Pancreas (tissue), 10 donors: ENCODE results near the gene PRSS57. TPM values are rescaled to one million over a fixed set of nuclear protein-coding genes. Genes with fewer than 3 reads are reported as not detected.

ENCODE experiments used
- ATAC-seq, 4 donors: fragments of 200-7000 bp; cut with Tn5 transposase; one replicate each; pipeline versions ENCODE4 v1.8.0 to v1.9.1; 2020; ENCODE audit warnings: mild to moderate bottlenecking in 4 of 4, moderate library complexity in 4 of 4
- DNase-seq, 6 donors: peaks; one replicate each; pipeline ENCODE4 v3.0.0-alpha.2; 2020
- FAIRE-seq: peaks from 2 replicates; lab custom pipeline; 2012; peaks lifted over from hg19 to GRCh38; lab: Jason Lieb, UNC
- H3K27ac ChIP-seq, 4 donors: fragments of 200-600 bp; sonication (generic); 1 replicate in 3 of 4; 2 replicates in 1 of 4; pipeline versions ENCODE4 v1.5.0 to v1.8.0; 2020
- H3K27me3 ChIP-seq, 4 donors: fragments of 200-600 bp; one replicate each; pipeline ENCODE4 v1.8.0; 2021
- H3K36me3 ChIP-seq, 3 donors: fragments of 200-600 bp; sonication (generic) in 1 of 3; one replicate each; pipeline versions ENCODE4 v1.5.0 to v1.8.0; 2020 to 2021
- H3K4me1 ChIP-seq, 3 donors: fragments of 200-600 bp; one replicate each; pipeline ENCODE4 v1.8.0; 2021
- H3K4me3 ChIP-seq, 4 donors: fragments of 200-600 bp; sonication (generic) in 2 of 4; one replicate each; pipeline versions ENCODE4 v1.5.0 to v1.8.0; 2020 to 2021
- H3K9me3 ChIP-seq, 4 donors: fragments of 200-600 bp; one replicate each; pipeline ENCODE4 v1.8.0; 2021
- WGBS, 2 donors: extraction: QIAGEN DNeasy Blood & Tissue Kit; methylation state at CpG; one replicate each; pipeline ENCODE4 v1.1.7; 2013; 5-methylcytosine and 5-hydroxymethylcytosine counted together
- intact Hi-C, 3 donors: fragments of 100-400 bp; cut with DNase I; formaldehyde crosslinking; loops; one replicate each; pipeline versions ENCODE4 v1.11.1 to v1.14.2; 2022
- polyA plus RNA-seq, 2 donors: library from polyadenylated mRNA; stranded (reverse); fragments of 200-250 nt; gene quantifications; one replicate each; pipeline ENCODE4 v1.2.3, GENCODE V29; 2013
- total RNA-seq, 6 donors: library from RNA; stranded (reverse); fragmentation: NEBNext Ultra II Directional in 4 of 6; extraction: Animal tissue kit (Norgen Biotek cat#: 25700) in 4 of 6; gene quantifications; one replicate each; pipeline versions ENCODE4 v1.2.1 to v1.2.4, GENCODE V29; 2021 to 2023
- TF ChIP-seq, protein P1 (sequence below), 4 donors: fragments of 200-600 bp; sonication (generic) in 3 of 4; IDR thresholded peaks; one replicate each; pipeline versions ENCODE4 v1.5.0 to v1.8.0; 2021; ENCODE audit warnings: antibody characterized with exemption in 4 of 4
- donor health status: healthy with polysubstance abuse.
- donor health status: DM: no; HTN: no; CAD: no; lungs with moderate emphysema.
- donor health status: DM: no; HTN: no; CAD: no.
- donor health status: control.
- donor health status: control.
- donor health status: Bipolar disorder and iron deficiency.
- donor health status: DM: yes; HTN: yes; CAD: no.
- donor health status: DM: no; HTN: no; CAD: no.
- donor health status: DM: no; HTN: no; CAD: no.
- donor health status: DM: yes; HTN: yes; CAD: no.

The PRSS57 gene
- total and polyA plus RNA-seq, 8 donors = not detected

DNA sequence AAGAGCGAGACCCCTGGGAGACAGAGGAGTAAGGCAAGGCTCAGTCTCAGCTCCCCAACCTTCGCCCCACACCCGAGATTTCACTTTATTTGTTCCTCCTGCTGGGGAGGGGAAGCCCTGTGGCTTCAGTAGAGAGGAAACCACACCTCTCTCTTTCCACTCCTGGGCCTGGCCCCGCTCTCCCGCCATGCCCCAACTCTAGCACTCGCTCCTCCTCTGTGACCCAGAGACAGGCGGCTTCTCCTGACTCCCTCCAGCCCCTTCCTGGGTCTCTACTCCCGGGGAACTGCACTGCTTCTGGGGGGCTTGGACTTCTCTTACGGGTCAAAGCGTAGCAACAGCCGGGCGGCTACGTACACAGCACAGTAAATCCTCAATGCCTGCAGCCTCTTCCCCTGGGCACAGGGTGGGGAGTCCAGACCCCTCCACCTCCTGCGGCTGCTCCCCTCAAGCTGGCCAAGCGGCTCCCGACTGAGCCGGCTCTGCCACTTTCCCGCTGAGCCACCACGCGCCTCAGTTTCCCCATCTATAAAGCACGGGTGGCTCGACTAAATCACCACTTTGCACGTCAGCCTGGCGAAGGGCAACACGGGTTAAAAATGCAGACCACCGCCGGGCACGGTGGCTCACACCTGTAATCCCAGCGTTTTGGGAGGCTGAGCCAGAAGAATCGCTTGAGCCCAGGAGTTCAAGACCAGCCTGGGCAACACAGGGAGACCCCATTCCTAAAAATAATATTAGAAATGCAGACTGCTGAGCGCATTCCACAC lies 33.6 kb downstream of the PRSS57 start:
- peak overlapping the region; percentile 56 to 85 (median 66) for H3K27ac ChIP-seq
- TF ChIP-seq, protein P1, sequence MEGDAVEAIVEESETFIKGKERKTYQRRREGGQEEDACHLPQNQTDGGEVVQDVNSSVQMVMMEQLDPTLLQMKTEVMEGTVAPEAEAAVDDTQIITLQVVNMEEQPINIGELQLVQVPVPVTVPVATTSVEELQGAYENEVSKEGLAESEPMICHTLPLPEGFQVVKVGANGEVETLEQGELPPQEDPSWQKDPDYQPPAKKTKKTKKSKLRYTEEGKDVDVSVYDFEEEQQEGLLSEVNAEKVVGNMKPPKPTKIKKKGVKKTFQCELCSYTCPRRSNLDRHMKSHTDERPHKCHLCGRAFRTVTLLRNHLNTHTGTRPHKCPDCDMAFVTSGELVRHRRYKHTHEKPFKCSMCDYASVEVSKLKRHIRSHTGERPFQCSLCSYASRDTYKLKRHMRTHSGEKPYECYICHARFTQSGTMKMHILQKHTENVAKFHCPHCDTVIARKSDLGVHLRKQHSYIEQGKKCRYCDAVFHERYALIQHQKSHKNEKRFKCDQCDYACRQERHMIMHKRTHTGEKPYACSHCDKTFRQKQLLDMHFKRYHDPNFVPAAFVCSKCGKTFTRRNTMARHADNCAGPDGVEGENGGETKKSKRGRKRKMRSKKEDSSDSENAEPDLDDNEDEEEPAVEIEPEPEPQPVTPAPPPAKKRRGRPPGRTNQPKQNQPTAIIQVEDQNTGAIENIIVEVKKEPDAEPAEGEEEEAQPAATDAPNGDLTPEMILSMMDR (IDR thresholded peaks at IDR 0.05) = no peak
- DNase-seq = peak in 2 of 6 donors; percentile 44 to 56
- no peak for FAIRE-seq
- peak overlapping the region; percentile 80 to 100 (median 98) for H3K4me3 ChIP-seq
- H3K4me1 ChIP-seq = peaks cover 0 to 22% (median 8%) of the 10 kb centered on the region in 3 donors
- intact Hi-C loops = loop anchor here in 1 of 3 donors (10.0 kb wide), 1 partner anchor 73 kb away; no protein-coding TSS in a partner anchor
- 9 to 12% methylated on average over 31 of the region's 31 CpGs for WGBS, 2 donors
- no peaks in the 10 kb centered on the region for H3K9me3 ChIP-seq
- H3K36me3 ChIP-seq = no peaks in the 10 kb centered on the region
- ATAC-seq = peak in 2 of 4 donors; percentile 9 to 10
- no peaks in the 10 kb centered on the region for H3K27me3 ChIP-seq

DNA sequence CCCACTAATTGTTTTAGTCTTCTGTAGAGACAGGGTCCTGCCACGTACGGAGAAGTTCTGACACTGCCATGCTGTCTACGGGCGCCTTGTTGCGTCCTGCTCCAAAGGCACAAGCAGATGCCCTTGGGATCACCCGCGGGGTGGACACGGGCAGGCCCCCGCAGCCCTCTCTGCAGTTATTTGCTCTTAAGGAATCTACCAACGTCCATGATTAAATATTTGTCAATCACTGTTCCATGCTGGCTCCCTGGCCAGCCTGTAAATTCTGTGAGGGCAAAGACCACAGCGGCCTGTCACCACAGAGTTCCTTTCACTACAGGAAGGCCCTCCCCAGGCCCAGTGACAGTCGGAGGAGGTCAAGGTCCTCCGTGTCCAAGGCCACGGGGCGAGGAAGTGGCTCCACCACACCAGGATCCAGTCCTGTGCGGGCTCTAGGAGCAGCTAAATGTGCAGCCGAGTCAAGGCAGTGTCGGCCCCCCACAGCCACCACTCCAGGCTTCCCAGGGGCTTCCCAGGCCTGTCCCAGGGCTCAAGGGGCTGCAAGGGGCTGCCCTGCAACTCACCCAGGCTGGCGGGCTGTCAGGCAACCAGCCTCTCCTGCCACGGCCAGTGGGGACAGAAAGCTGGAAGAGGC lies 34.3 kb downstream of the PRSS57 start:
- WGBS, 2 donors = 12 to 19% methylated on average over 19 to 20 of the region's 20 CpGs
- peak overlapping the region in 3 of 4 donors; percentile 97 to 100 (median 99) for H3K4me3 ChIP-seq
- TF ChIP-seq, protein P1 (IDR thresholded peaks at IDR 0.05) = no peak
- DNase-seq (peak in 3 of 6 donors; percentile 45 to 71 (median 58)), FAIRE-seq (no peak), ATAC-seq (peak in 1 of 4 donors; percentile 2)
- intact Hi-C loops = loop anchor here in 1 of 3 donors (10.0 kb wide), 1 partner anchor 74 kb away; no protein-coding TSS in a partner anchor
- no peaks in the 10 kb centered on the region for H3K36me3 ChIP-seq
- peak overlapping the region; percentile 56 to 85 (median 66) for H3K27ac ChIP-seq
- no peaks in the 10 kb centered on the region for H3K9me3 ChIP-seq
- H3K27me3 ChIP-seq = no peaks in the 10 kb centered on the region
- peaks cover 0 to 22% (median 8%) of the 10 kb centered on the region in 3 donors for H3K4me1 ChIP-seq

DNA sequence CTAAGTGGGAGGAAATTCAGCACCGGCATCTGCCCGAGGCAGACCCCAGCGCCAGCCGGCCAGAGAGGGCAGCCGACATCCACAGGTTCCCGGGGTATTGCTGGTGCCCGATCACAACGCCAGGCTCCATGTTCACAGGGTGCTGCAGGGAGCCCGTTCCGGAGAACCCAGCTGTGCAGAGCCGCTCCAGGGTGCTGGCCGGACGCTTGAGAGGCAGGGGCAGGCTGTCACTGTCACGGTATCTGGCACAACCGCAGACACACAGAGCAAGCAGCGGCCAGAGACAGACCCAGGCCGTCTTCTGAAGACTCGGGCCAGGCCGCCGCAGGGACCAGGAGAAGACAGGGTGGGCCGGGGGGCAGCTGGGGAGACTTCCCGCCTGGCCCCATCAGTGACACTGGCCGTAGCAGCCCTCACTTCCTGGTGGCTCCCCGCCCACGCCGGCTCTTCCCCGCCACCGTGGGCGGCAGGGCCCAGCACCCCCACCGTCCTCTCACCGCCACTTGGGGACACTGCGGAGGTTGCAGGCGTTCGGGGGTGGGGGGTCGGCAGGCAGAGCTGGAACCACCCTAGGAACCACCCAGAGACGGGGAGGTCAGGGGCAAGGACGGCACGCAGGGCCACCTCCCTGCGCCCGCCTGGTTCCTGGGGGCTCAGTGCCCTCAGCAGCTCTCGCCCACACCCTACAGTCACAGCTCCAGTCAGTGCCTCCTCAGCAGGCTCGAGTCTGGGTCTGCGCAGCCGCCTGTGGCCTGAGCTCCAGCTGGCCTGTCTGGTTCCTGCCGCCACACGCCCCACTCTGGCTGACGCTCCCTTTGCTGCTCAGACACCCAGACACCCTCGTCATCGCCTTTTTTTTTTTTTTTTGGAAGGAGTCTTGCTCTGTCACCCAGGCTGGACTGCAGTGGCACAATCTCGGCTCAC lies 36.1 kb downstream of the PRSS57 start:
- intact Hi-C loops = no loop called here
- Histone ChIP-seq H3K4me1 (peaks cover 0 to 22% (median 8%) of the 10 kb centered on the region in 3 donors), H3K9me3 (no peaks in the 10 kb centered on the region), H3K27ac (no peak overlapping the region), H3K4me3 (no peak overlapping the region), H3K27me3 (no peaks in the 10 kb centered on the region), H3K36me3 (peaks cover 0 to under 1% (median 0%) of the 10 kb centered on the region in 3 donors)
- TF ChIP-seq, protein P1 (IDR thresholded peaks at IDR 0.05) = no peak
- ATAC-seq = peak in 1 of 4 donors; percentile 4
- DNase-seq = peak in 3 of 6 donors; percentile 44 to 74 (median 56)
- no peak for FAIRE-seq
- 84 to 86% methylated on average over 49 to 50 of the region's 50 CpGs for WGBS, 2 donors

DNA sequence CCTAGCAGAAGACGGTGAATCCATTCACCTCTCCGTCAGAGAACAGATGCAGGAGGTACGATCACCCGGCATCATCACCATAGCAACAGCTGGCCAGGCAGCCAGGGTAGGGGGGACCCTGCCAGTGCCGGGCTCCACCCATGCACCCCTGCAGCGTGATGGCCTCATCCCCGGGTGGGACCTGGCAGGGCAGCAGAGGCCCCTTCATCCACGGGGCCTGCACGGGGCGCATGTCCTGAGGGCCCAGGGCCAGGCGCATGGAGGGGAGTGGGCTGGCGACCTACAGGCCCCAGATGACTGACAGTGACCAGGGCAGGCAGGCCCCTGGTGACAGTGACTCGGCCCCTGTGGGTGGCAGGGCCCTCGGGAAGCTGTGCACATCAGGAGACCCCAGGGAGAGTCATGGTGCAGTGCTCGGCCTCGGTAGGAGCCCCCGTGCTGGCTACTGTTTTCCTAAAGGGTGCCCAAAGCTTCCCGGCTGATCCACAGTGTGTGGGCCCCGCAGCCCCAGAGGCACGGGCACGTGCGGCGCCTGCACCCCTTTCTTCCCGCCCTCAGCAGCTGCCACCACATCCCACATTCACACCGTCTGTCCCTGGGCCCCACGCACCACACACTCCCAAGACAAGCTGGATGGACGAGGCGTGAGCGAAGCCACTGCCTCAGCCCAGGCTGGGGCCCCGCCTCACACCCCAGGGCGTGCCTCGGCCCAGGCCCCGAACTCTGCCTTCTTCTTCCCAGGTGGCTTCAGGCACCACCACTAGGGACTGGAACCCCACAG lies 37.0 kb downstream of the PRSS57 start:
- Histone ChIP-seq H3K36me3 (peaks cover 0 to 4% (median 0%) of the 10 kb centered on the region in 3 donors), H3K4me3 (no peak overlapping the region), H3K4me1 (peaks cover 0 to 18% (median 8%) of the 10 kb centered on the region in 3 donors), H3K9me3 (no peaks in the 10 kb centered on the region), H3K27me3 (no peaks in the 10 kb centered on the region), H3K27ac (no peak overlapping the region)
- TF ChIP-seq, protein P1 (IDR thresholded peaks at IDR 0.05) = no peak
- WGBS, 2 donors = 82 to 86% methylated on average over 28 to 33 of the region's 33 CpGs
- DNase-seq = peak in 1 of 6 donors; percentile 74
- no peak for FAIRE-seq
- intact Hi-C loops = no loop called here
- no peak for ATAC-seq
